ENCODE data around the gene RPL39L. TPM values are rescaled to one million over a fixed set of nuclear protein-coding genes. Genes with fewer than 3 reads are reported as not detected.

Gene RPL39L
- total and polyA plus RNA-seq, 2 of the 4 experiments (the other 2 are of a cell fraction) = 18.1 to 34.6 TPM

GRCh38 chr3:187130346-187131066, 8.8 kb downstream of the RPL39L start:
- intact Hi-C loops (cut with micrococcal nuclease) = no loop called here
- H3K27me3 ChIP-seq (ENCODE audit: control insufficient read depth, insufficient read depth, low read length) = no peaks in the 10 kb centered on the region

More at GRCh38 chr3:187130346-187131066, 8.8 kb downstream of the RPL39L start:
- Histone ChIP-seq H3K27ac (ENCODE audit: insufficient read depth, low read length) (no peak overlapping the region), H3K36me3 (ENCODE audit: control insufficient read depth, insufficient read depth, low read length) (no peaks in the 10 kb centered on the region), H2BK120ac (ENCODE audit: low read depth, low read length) (no peak overlapping the region), H2BK20ac (ENCODE audit: low read depth, low read length) (no peak overlapping the region), H3K18ac (ENCODE audit: low read depth, low read length) (no peak overlapping the region), H3K4me2 (ENCODE audit: low read depth, low read length) (peak overlapping the region; percentile 74; the same call in 1 of the 2 replicates), H2BK15ac (ENCODE audit: low read depth, low read length) (no peak overlapping the region), H3K56ac (ENCODE audit: extremely low read depth, insufficient read depth, low read length) (no peak overlapping the region), H3K14ac (replicated peaks; ENCODE audit: low read depth, low read length) (no peak overlapping the region), H4K5ac (ENCODE audit: low read depth, low read length) (peak overlapping the region; percentile 69), H4K20me1 (ENCODE audit: insufficient read depth, low read length) (no peaks in the 10 kb centered on the region), H2AK5ac (ENCODE audit: low read depth, low read length) (no peak overlapping the region), H3K9me1 (ENCODE audit: insufficient read depth, low read length) (no peaks in the 10 kb centered on the region; the same call in 1 of the 2 replicates), H3K79me1 (ENCODE audit: low read depth in 1 of 2, low read length in 2 of 2) (peaks cover 20 to 33% of the 10 kb centered on the region in 2 experiments), H3K9ac (ENCODE audit: low read depth, low read length) (no peak overlapping the region), H4K91ac (ENCODE audit: insufficient read depth, low read depth, low read length) (no peak overlapping the region), H2AFZ (replicated peaks; ENCODE audit: low read length, poor library complexity) (peak overlapping the region; percentile 13), H3K9me3 (ENCODE audit: control insufficient read depth, insufficient read depth, low read length) (no peaks in the 10 kb centered on the region), H3K4me1 (ENCODE audit: control insufficient read depth, insufficient read depth, low read length) (0 out of 2 replicates have a peak, but pooled peaks cover 2% of the 10 kb centered on the region), H4K8ac (ENCODE audit: low read depth in 2 of 2, low read length in 2 of 2) (peak overlapping the region in 1 of 2 experiments; percentile 56; a peak in 2 of 4 replicates), H3K23ac (ENCODE audit: low read depth, low read length) (no peak overlapping the region), H3K4me3 (ENCODE audit: insufficient read depth, low read depth, low read length) (no peak overlapping the region), H2AK9ac (replicated peaks; ENCODE audit: low read depth, low read length, poor library complexity) (no peak overlapping the region), H3K4ac (ENCODE audit: low read depth, low read length) (no peak overlapping the region), H2BK5ac (ENCODE audit: low read depth, low read length, poor library complexity, severe bottlenecking) (no peak overlapping the region)
- dilution Hi-C loops (cut with HindIII; ENCODE audit: low sequenced_read_pairs, unreplicated experiment) = no loop called here
- DNase-seq = peak; percentile 62
- ChIA-PET CTCF (no interaction called here), POLR2A (ENCODE audit: unreplicated experiment) (no interaction called here)
- WGBS, 2 experiments (ENCODE audit: extremely low coverage in 2 of 2, insufficient read length in 1 of 2) = 83% methylated on average over 1 of the region's 5 CpGs; no CpG with 5 or more reads in 1 of the 2 experiments
- peak; percentile 53 for ATAC-seq (ENCODE audit: low read depth)
- no TSS peak for BruUV-seq (replicated peaks)
- TF ChIP-seq POLR2A (IDR thresholded peaks at IDR 0.05; ENCODE audit: low read depth, low read length) = no peak
- TF ChIP-seq RCOR1 (IDR thresholded peaks at IDR 0.05; ENCODE audit: insufficient replicate concordance, low read length) = no peak
- TF ChIP-seq USF2 (IDR thresholded peaks at IDR 0.05; ENCODE audit: low read depth, low read length) = peak; percentile 84
- no peak for TF ChIP-seq FOS (IDR thresholded peaks at IDR 0.05; ENCODE audit: low read depth, low read length)
- in situ Hi-C loops (cut with MboI; ENCODE audit: low sequenced_read_pairs) = no loop called here

All from IMR-90 (cell line).